Measurements from ENCODE around the gene CCNK. TPM values are rescaled to one million over a fixed set of nuclear protein-coding genes. Genes with fewer than 3 reads are reported as not detected.

Gene CCNK
- total and polyA plus RNA-seq, 10 of the 15 experiments (the other 5 are each of a cell fraction or from before 2014, with no cell fraction given), result 10.8 to 88.0 (median 22.5) TPM

- Histone ChIP-seq H3K4me1 (ENCODE audit: control insufficient read depth, insufficient read depth, low read length) (no peaks in the 10 kb centered on the region), H3K27me3 (replicated peaks in 1 of 2; ENCODE audit: control insufficient read depth in 2 of 2, insufficient read depth in 2 of 2, low read length in 1 of 2) (no peaks in the 10 kb centered on the region), H3K27ac (ENCODE audit: control insufficient read depth, insufficient read depth) (no peak overlapping the region), H4K20me1 (ENCODE audit: control insufficient read depth, insufficient read depth) (no peaks in the 10 kb centered on the region), H3K4me2 (ENCODE audit: control insufficient read depth, insufficient read depth) (no peak overlapping the region), H3K79me2 (ENCODE audit: control insufficient read depth, insufficient read depth, low read length) (no peaks in the 10 kb centered on the region), H3K36me3 (ENCODE audit: control insufficient read depth in 2 of 2, insufficient read depth in 2 of 2, low read length in 1 of 2) (peaks cover 16 to 47% of the 10 kb centered on the region in 2 experiments), H2AFZ (ENCODE audit: control insufficient read depth, low read depth, low read length) (no peak overlapping the region), H3K9ac (ENCODE audit: control insufficient read depth, insufficient read depth, low read length) (no peak overlapping the region), H3K4me3 (no peak overlapping the region), H3K9me3 (replicated peaks; ENCODE audit: control insufficient read depth, insufficient read depth, low read length) (no peaks in the 10 kb centered on the region)
- FAIRE-seq, result no peak
- POLR2A ChIA-PET, result no interaction called here
- CTCF ChIA-PET, result no interaction called here
- 96% methylated on average over 2 of the region's 2 CpGs for WGBS (ENCODE audit: insufficient coverage, insufficient replicate concordance, low lambda C conversion rate, missing lambda C conversion rate)
- DNase-seq (ENCODE audit: low read depth, low spot score), result no peak
- RAD21 ChIA-PET (ENCODE audit: unreplicated experiment), result no interaction called here
- TF ChIP-seq CBX3 (IDR thresholded peaks at IDR 0.05; ENCODE audit: borderline replicate concordance, low read depth) (no peak), CTCF (IDR thresholded peaks at IDR 0.05 in 2 of 3, conservative IDR thresholded peaks at IDR 0.05 in 1 of 3; ENCODE audit: control insufficient read depth in 2 of 3, extremely low read depth in 1 of 3, insufficient read depth in 1 of 3, low read depth in 3 of 3, low read length in 3 of 3) (no peak), RELA (IDR thresholded peaks at IDR 0.05; ENCODE audit: borderline replicate concordance, partially characterized antibody) (no peak), HDGF (IDR thresholded peaks at IDR 0.05) (no peak), MYB (IDR thresholded peaks at IDR 0.05; ENCODE audit: borderline replicate concordance, low read depth, low read length) (no peak), IKZF1 (conservative IDR thresholded peaks at IDR 0.05) (no peak)
- TF ChIP-seq, protein P1, sequence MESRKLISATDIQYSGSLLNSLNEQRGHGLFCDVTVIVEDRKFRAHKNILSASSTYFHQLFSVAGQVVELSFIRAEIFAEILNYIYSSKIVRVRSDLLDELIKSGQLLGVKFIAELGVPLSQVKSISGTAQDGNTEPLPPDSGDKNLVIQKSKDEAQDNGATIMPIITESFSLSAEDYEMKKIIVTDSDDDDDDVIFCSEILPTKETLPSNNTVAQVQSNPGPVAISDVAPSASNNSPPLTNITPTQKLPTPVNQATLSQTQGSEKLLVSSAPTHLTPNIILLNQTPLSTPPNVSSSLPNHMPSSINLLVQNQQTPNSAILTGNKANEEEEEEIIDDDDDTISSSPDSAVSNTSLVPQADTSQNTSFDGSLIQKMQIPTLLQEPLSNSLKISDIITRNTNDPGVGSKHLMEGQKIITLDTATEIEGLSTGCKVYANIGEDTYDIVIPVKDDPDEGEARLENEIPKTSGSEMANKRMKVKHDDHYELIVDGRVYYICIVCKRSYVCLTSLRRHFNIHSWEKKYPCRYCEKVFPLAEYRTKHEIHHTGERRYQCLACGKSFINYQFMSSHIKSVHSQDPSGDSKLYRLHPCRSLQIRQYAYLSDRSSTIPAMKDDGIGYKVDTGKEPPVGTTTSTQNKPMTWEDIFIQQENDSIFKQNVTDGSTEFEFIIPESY (IDR thresholded peaks at IDR 0.05), result no peak
- TF ChIP-seq, protein P2, sequence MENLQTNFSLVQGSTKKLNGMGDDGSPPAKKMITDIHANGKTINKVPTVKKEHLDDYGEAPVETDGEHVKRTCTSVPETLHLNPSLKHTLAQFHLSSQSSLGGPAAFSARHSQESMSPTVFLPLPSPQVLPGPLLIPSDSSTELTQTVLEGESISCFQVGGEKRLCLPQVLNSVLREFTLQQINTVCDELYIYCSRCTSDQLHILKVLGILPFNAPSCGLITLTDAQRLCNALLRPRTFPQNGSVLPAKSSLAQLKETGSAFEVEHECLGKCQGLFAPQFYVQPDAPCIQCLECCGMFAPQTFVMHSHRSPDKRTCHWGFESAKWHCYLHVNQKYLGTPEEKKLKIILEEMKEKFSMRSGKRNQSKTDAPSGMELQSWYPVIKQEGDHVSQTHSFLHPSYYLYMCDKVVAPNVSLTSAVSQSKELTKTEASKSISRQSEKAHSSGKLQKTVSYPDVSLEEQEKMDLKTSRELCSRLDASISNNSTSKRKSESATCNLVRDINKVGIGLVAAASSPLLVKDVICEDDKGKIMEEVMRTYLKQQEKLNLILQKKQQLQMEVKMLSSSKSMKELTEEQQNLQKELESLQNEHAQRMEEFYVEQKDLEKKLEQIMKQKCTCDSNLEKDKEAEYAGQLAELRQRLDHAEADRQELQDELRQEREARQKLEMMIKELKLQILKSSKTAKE (IDR thresholded peaks at IDR 0.05; ENCODE audit: low read depth, poor library complexity, severe bottlenecking), result no peak
- no TSS peak for BruUV-seq (replicated peaks)
- in situ Hi-C loops (cut with MboI), result no loop called here
- intact Hi-C loops (cut with micrococcal nuclease; ENCODE audit: unreplicated experiment), result no loop called here
- no peak for ATAC-seq
- SMC1A ChIA-PET (ENCODE audit: uncharacterized antibody, unreplicated experiment), result no interaction called here
Observed at GRCh38 chr14:99497341-99497740, 16.1 kb downstream of the CCNK start.

Measured in GM12878 (cell line).